Esophagus squamous epithelium (tissue), 5 donors: Measurements from ENCODE around the gene ADAMTS3. TPM values are rescaled to one million over a fixed set of nuclear protein-coding genes. Genes with fewer than 3 reads are reported as not detected.
A peak's percentile ranks its signal among the peaks of the same experiment; 100 is the strongest.

Source experiments
- DNase-seq: peaks from one replicate; lab custom pipeline; 2025; lab: John Stamatoyannopoulos, UW
- H3K27ac ChIP-seq, 4 donors: fragments of 200-600 bp; sonication (generic); one replicate each; pipeline ENCODE4 v1.5.1; 2016 to 2019; ENCODE audit warnings: mild to moderate bottlenecking in 1 of 4
- H3K27me3 ChIP-seq, 4 donors: fragments of 200-600 bp; sonication (generic); 1 replicate in 3 of 4; 2 replicates in 1 of 4; pipeline versions ENCODE4 v1.5.1 to v1.6.0; 2017 to 2021; ENCODE audit warnings: antibody characterized with exemption in 1 of 4
- H3K36me3 ChIP-seq, 3 donors: fragments of 200-600 bp; sonication (generic); one replicate each; pipeline ENCODE4 v1.5.1; 2016 to 2019
- H3K4me1 ChIP-seq, 3 donors: fragments of 200-600 bp; sonication (generic); one replicate each; pipeline ENCODE4 v1.5.1; 2017 to 2019
- H3K4me3 ChIP-seq, 4 donors: fragments of 200-600 bp; sonication (generic); 1 replicate in 3 of 4; 2 replicates in 1 of 4; pipeline ENCODE4 v1.5.1; 2016 to 2019; ENCODE audit warnings: mild to moderate bottlenecking in 2 of 4, moderate library complexity in 1 of 4
- H3K9me3 ChIP-seq, 3 donors: fragments of 200-600 bp; sonication (generic); one replicate each; pipeline ENCODE4 v1.5.1; 2016 to 2019
- POLR2A ChIP-seq, 4 donors: fragments of 450-650 bp; IDR thresholded peaks; one replicate each; pipeline ENCODE4 v1.6.1; 2017; ENCODE audit warnings: antibody characterized with exemption in 4 of 4, mild to moderate bottlenecking in 4 of 4, moderate library complexity in 3 of 4
- WGBS, 2 donors: methylation state at CpG; one replicate each; pipeline ENCODE4 v1.1.5; 2018; 5-methylcytosine and 5-hydroxymethylcytosine counted together
- intact Hi-C: fragments of 100-400 bp; cut with DNase I; formaldehyde crosslinking; loops from one replicate; pipeline ENCODE4 v1.15.0; 2022
- total RNA-seq, 4 donors: library from RNA; depleted of rRNA; stranded (reverse); fragments of >200 nt; gene quantifications; one replicate each; pipeline ENCODE4 v1.1.0, GENCODE V29; 2016
- TF ChIP-seq, protein P1 (sequence below), 6 experiments: fragments of 450-650 bp in 4 of 6; fragments of 200-600 bp in 2 of 6; sonication (generic) in 2 of 6; IDR thresholded peaks; one replicate each; pipeline ENCODE4 v1.5.1; 2016 to 2019; ENCODE audit warnings: antibody characterized with exemption in 6 of 6, mild to moderate bottlenecking in 4 of 6, moderate library complexity in 4 of 6
- donor health status: DM: yes; HTN: yes; CAD: no.

The ADAMTS3 gene
- total RNA-seq, 4 donors from 2014 or later = 0.15 to 0.57 (median 0.18) TPM; not detected in 1

DNA sequence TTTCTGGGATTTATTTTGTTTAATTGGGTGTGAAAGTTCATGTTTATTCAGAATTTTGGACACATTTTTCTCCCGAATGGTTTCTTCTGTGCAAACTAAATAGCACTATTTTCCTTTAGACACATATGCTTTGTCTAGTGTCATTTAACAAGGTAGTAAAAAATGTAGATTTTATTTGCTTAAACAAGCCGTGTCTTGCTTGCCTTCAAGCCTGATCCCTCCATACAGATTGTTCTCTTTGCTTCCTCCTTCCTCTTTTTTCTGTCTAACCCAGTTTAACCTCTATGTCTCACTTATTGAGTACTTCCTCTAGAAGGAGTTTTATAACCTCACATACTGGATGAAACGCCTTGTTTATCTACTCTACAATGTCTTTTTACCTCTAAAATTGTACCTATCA is 325.4 kb downstream of the ADAMTS3 start:
- DNase-seq = no peak
- whole genome bisulfite sequencing, 2 donors = 16 to 20% methylated on average over 3 of the region's 3 CpGs
- intact Hi-C loops = no loop called here

GRCh38 chr4:72239487-72240116 is 329.4 kb downstream of the ADAMTS3 start:
- intact Hi-C loops = no loop called here
- H3K4me1 ChIP-seq = peaks cover 0 to 24% (median 0%) of the 10 kb centered on the region in 3 donors
- DNase-seq = no peak
- TF ChIP-seq, protein P1, sequence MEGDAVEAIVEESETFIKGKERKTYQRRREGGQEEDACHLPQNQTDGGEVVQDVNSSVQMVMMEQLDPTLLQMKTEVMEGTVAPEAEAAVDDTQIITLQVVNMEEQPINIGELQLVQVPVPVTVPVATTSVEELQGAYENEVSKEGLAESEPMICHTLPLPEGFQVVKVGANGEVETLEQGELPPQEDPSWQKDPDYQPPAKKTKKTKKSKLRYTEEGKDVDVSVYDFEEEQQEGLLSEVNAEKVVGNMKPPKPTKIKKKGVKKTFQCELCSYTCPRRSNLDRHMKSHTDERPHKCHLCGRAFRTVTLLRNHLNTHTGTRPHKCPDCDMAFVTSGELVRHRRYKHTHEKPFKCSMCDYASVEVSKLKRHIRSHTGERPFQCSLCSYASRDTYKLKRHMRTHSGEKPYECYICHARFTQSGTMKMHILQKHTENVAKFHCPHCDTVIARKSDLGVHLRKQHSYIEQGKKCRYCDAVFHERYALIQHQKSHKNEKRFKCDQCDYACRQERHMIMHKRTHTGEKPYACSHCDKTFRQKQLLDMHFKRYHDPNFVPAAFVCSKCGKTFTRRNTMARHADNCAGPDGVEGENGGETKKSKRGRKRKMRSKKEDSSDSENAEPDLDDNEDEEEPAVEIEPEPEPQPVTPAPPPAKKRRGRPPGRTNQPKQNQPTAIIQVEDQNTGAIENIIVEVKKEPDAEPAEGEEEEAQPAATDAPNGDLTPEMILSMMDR (IDR thresholded peaks at IDR 0.05) = no peak
- TF ChIP-seq POLR2A (IDR thresholded peaks at IDR 0.05) = no peak
- no peaks in the 10 kb centered on the region for H3K9me3 ChIP-seq
- no peaks in the 10 kb centered on the region for H3K27me3 ChIP-seq
- no peak overlapping the region for H3K4me3 ChIP-seq
- H3K36me3 ChIP-seq = no peaks in the 10 kb centered on the region
- no peak overlapping the region for H3K27ac ChIP-seq

More for the DNA sequence above, 325.4 kb downstream of the ADAMTS3 start:
- H3K9me3 ChIP-seq = no peaks in the 10 kb centered on the region
- peaks cover 0 to 24% (median 0%) of the 10 kb centered on the region in 3 donors for H3K4me1 ChIP-seq
- no peak for TF ChIP-seq POLR2A (IDR thresholded peaks at IDR 0.05)
- peak overlapping the region in 3 of 4 donors; percentile 21 to 40 (median 39) for H3K27ac ChIP-seq
- H3K4me3 ChIP-seq = no peak overlapping the region
- H3K27me3 ChIP-seq = no peaks in the 10 kb centered on the region
- H3K36me3 ChIP-seq = no peaks in the 10 kb centered on the region
